ENCODE data around the gene SYNGR4. TPM values are rescaled to one million over a fixed set of nuclear protein-coding genes. Genes with fewer than 3 reads are reported as not detected.

Gene SYNGR4
- total and polyA plus RNA-seq, 8 donors = 0.19 to 16.4 (median 0.61) TPM; not detected in 2

- Histone ChIP-seq H3K27ac (peak overlapping the region in 3 of 4 donors; percentile 17 to 100 (median 96)), H3K36me3 (no peaks in the 10 kb centered on the region), H3K4me3 (no peak overlapping the region), H3K4me1 (peaks cover 0 to 9% (median 0%) of the 10 kb centered on the region in 3 donors), H3K9me3 (no peaks in the 10 kb centered on the region), H3K27me3 (no peaks in the 10 kb centered on the region)
- TF ChIP-seq CTCF (IDR thresholded peaks at IDR 0.05) = peak; percentile 64 to 86 (median 74)
- 20 to 23% methylated on average over 16 of the region's 16 CpGs for WGBS, 2 donors
- intact Hi-C loops (cut with DNase I) = no loop called here
- FAIRE-seq (no peak), DNase-seq (peak; percentile 76 to 93 (median 86)), ATAC-seq (peak; percentile 53 to 68 (median 60))
Measured at GRCh38 chr19:48319647-48320541, 44.3 kb upstream of the SYNGR4 start.

- H3K4me3 ChIP-seq = peak overlapping the region; percentile 16 to 67 (median 58)
- H3K4me1 ChIP-seq = peaks cover 0 to 9% (median 0%) of the 10 kb centered on the region in 3 donors
- peak overlapping the region; percentile 94 to 100 (median 96) for H3K27ac ChIP-seq
- 1% methylated on average over 18 to 22 of the region's 22 CpGs for WGBS, 2 donors
- no peak for TF ChIP-seq CTCF (IDR thresholded peaks at IDR 0.05)
- no peak for FAIRE-seq
- H3K27me3 ChIP-seq = no peaks in the 10 kb centered on the region
- H3K36me3 ChIP-seq = no peaks in the 10 kb centered on the region
- intact Hi-C loops (cut with DNase I) = no loop called here
- DNase-seq = peak; percentile 96 to 99 (median 98)
- H3K9me3 ChIP-seq = no peaks in the 10 kb centered on the region
- peak; percentile 88 to 93 (median 88) for ATAC-seq
Measured at GRCh38 chr19:48321372-48321621, 42.9 kb upstream of the SYNGR4 start.

- Histone ChIP-seq H3K27me3 (no peaks in the 10 kb centered on the region), H3K9me3 (no peaks in the 10 kb centered on the region), H3K36me3 (no peaks in the 10 kb centered on the region), H3K4me3 (peak overlapping the region; percentile 16 to 67 (median 58)), H3K4me1 (peaks cover 0 to 9% (median 0%) of the 10 kb centered on the region in 3 donors), H3K27ac (peak overlapping the region; percentile 94 to 100 (median 96))
- intact Hi-C loops (cut with DNase I) = no loop called here
- peak; percentile 97 to 100 (median 99) for DNase-seq
- TF ChIP-seq CTCF (IDR thresholded peaks at IDR 0.05) = peak in 1 of 4 donors; percentile 7
- 3 to 6% methylated on average over 39 to 63 of the region's 63 CpGs for WGBS, 2 donors
- ATAC-seq = peak; percentile 87 to 92 (median 89)
- FAIRE-seq = no peak
Measured at GRCh38 chr19:48321622-48322591, 42.3 kb upstream of the SYNGR4 start.

- H3K9me3 ChIP-seq = no peaks in the 10 kb centered on the region
- intact Hi-C loops (cut with DNase I) = no loop called here
- ATAC-seq = no peak
- WGBS, 2 donors = 11 to 12% methylated on average over 22 of the region's 22 CpGs
- TF ChIP-seq CTCF (IDR thresholded peaks at IDR 0.05) = no peak
- no peaks in the 10 kb centered on the region for H3K27me3 ChIP-seq
- peaks cover 0 to 8% (median 0%) of the 10 kb centered on the region in 3 donors for H3K4me1 ChIP-seq
- H3K4me3 ChIP-seq = peak within 1 kb of the TSS in 2 of 4 donors; percentile 9 to 43
- H3K36me3 ChIP-seq = no peaks in the 10 kb centered on the region
- DNase-seq = peak in 1 of 6 donors; percentile 22
- FAIRE-seq = no peak
- peak within 1 kb of the TSS in 2 of 4 donors; percentile 18 to 55 for H3K27ac ChIP-seq
Measured at GRCh38 chr19:48325265-48325910, 38.8 kb upstream of the SYNGR4 start, which contains the start of gene EMP3. Gene EMP3, plus strand, starts transcription at chr19:48325552. Its CDS starts 1,293 bp downstream, at chr19:48326845.

Measured in pancreas (tissue), 10 donors.